MM.1S (cell line): ENCODE results near the gene KRTAP10-6.
"Not testable (repeated sequence)": the region's sequence is repeated elsewhere in the genome, so short reads cannot be mapped to it uniquely, and the experiment has no call there.

Experiments
- DNase-seq: peaks from one replicate; pipeline ENCODE4 v3.0.0-alpha.2; 2015
- H2AFZ ChIP-seq: fragments of 300-600 bp; sonication (generic); 2 replicates; pipeline ENCODE4 v1.6.0; 2016; ENCODE audit warnings: antibody characterized with exemption, low read length
- H3F3A ChIP-seq: fragments of 300-600 bp; sonication (generic); 2 replicates; pipeline ENCODE4 v1.6.1; 2016; ENCODE audit warnings: mild to moderate bottlenecking, antibody characterized with exemption, low read length, moderate library complexity, mixed read lengths; ENCODE audit not compliant: insufficient read depth
- H3K27ac ChIP-seq: fragments of 300-600 bp; sonication (generic); 2 replicates; pipeline ENCODE4 v1.5.1; 2016; ENCODE audit warnings: mild to moderate bottlenecking, low read length
- H3K27me3 ChIP-seq: fragments of 300-600 bp; sonication (generic); replicated peaks from 2 replicates; pipeline ENCODE4 v1.6.0; 2016; ENCODE audit warnings: low read length; ENCODE audit not compliant: insufficient read depth
- H3K36me3 ChIP-seq: fragments of 300-600 bp; sonication (generic); replicated peaks from 2 replicates; pipeline ENCODE4 v1.6.1; 2016; ENCODE audit warnings: mild to moderate bottlenecking, low read length, mixed read lengths; ENCODE audit not compliant: insufficient read depth
- H3K4me1 ChIP-seq: fragments of 300-600 bp; sonication (generic); 2 replicates; pipeline ENCODE4 v1.6.1; 2016; ENCODE audit warnings: low read length, mixed read lengths
- H3K4me2 ChIP-seq: fragments of 300-600 bp; sonication (generic); 2 replicates; pipeline ENCODE4 v1.6.0; 2016; ENCODE audit warnings: low read depth, low read length
- H3K4me3 ChIP-seq: fragments of 300-600 bp; sonication (generic); 2 replicates; pipeline ENCODE4 v1.5.1; 2016; ENCODE audit warnings: low read length, mixed read lengths
- H3K79me2 ChIP-seq: fragments of 300-600 bp; sonication (generic); 2 replicates; pipeline ENCODE4 v1.6.1; 2016; ENCODE audit warnings: mixed run types, low read length, mixed read lengths
- H3K9ac ChIP-seq: fragments of 300-600 bp; sonication (generic); 2 replicates; pipeline ENCODE4 v1.6.1; 2016; ENCODE audit warnings: low read length, mixed read lengths
- H3K9me2 ChIP-seq: fragments of 300-600 bp; sonication (generic); replicated peaks from 2 replicates; pipeline ENCODE4 v1.6.1; 2016; ENCODE audit warnings: mild to moderate bottlenecking, low read length, mixed read lengths; ENCODE audit not compliant: insufficient read depth
- H3K9me3 ChIP-seq: fragments of 300-600 bp; sonication (generic); replicated peaks from 2 replicates; pipeline ENCODE4 v1.6.1; 2016; ENCODE audit warnings: mild to moderate bottlenecking, low read length, mixed read lengths; ENCODE audit not compliant: insufficient read depth
- H4K20me1 ChIP-seq: fragments of 300-600 bp; sonication (generic); 2 replicates; pipeline ENCODE4 v1.6.1; 2016; ENCODE audit warnings: mild to moderate bottlenecking, low read length, moderate library complexity, mixed read lengths; ENCODE audit not compliant: insufficient read depth
- EZH2 ChIP-seq: fragments of 300-600 bp; sonication (generic); optimal IDR thresholded peaks from 2 replicates; pipeline ENCODE3; 2017; ENCODE audit warnings: low read depth, mild to moderate bottlenecking, antibody characterized with exemption, low read length, mixed read lengths
- EZH2phosphoT487 ChIP-seq: fragments of 300-600 bp; sonication (generic); IDR thresholded peaks from 2 replicates; pipeline ENCODE4 v1.6.1; 2018; ENCODE audit warnings: antibody characterized with exemption, low read length
- TF ChIP-seq, protein P1 (sequence below): fragments of 300-600 bp; sonication (generic); IDR thresholded peaks from 2 replicates; pipeline ENCODE4 v1.5.1; 2016; ENCODE audit warnings: antibody characterized with exemption, low read length, mixed read lengths

Gene KRTAP10-6

DNA sequence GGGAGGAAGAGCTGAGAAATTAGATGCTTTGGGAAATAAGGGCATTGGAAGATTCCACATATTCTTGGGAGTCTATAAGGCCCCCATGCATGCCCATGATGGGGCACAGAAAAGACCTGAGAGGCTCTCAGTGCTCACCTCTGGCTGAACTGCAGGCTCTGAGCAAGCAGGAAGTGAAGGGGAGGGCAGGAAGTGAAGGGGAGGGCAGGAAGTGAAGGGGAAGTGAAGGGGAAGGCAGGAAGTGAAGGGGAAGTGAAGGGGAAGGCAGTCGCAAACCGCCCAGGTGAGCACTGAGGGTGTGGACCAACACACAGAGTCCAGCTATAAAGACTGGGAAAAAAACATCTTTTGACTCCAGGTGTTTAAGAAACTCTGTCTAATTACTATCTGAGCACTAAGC is 38.1 kb upstream of the KRTAP10-6 start:
- no peaks in the 10 kb centered on the region for H3K9me3 ChIP-seq
- H4K20me1 ChIP-seq = no peaks in the 10 kb centered on the region
- no peaks in the 10 kb centered on the region for H3K9me2 ChIP-seq
- H3K79me2 ChIP-seq = no peaks in the 10 kb centered on the region
- H3K4me2 ChIP-seq = no peak overlapping the region
- TF ChIP-seq EZH2phosphoT487 (no peak), EZH2 (no peak)
- TF ChIP-seq, protein P1, sequence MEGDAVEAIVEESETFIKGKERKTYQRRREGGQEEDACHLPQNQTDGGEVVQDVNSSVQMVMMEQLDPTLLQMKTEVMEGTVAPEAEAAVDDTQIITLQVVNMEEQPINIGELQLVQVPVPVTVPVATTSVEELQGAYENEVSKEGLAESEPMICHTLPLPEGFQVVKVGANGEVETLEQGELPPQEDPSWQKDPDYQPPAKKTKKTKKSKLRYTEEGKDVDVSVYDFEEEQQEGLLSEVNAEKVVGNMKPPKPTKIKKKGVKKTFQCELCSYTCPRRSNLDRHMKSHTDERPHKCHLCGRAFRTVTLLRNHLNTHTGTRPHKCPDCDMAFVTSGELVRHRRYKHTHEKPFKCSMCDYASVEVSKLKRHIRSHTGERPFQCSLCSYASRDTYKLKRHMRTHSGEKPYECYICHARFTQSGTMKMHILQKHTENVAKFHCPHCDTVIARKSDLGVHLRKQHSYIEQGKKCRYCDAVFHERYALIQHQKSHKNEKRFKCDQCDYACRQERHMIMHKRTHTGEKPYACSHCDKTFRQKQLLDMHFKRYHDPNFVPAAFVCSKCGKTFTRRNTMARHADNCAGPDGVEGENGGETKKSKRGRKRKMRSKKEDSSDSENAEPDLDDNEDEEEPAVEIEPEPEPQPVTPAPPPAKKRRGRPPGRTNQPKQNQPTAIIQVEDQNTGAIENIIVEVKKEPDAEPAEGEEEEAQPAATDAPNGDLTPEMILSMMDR = no peak
- H3K27me3 ChIP-seq = peaks cover 67% of the 10 kb centered on the region
- H3K36me3 ChIP-seq = no peaks in the 10 kb centered on the region
- no peaks in the 10 kb centered on the region for H3K4me1 ChIP-seq
- H3F3A ChIP-seq = no peaks in the 10 kb centered on the region
- no peak overlapping the region for H3K27ac ChIP-seq
- H2AFZ ChIP-seq = no peak overlapping the region
- H3K4me3 ChIP-seq = no peak overlapping the region
- DNase-seq = no peak
- H3K9ac ChIP-seq = no peak overlapping the region

DNA sequence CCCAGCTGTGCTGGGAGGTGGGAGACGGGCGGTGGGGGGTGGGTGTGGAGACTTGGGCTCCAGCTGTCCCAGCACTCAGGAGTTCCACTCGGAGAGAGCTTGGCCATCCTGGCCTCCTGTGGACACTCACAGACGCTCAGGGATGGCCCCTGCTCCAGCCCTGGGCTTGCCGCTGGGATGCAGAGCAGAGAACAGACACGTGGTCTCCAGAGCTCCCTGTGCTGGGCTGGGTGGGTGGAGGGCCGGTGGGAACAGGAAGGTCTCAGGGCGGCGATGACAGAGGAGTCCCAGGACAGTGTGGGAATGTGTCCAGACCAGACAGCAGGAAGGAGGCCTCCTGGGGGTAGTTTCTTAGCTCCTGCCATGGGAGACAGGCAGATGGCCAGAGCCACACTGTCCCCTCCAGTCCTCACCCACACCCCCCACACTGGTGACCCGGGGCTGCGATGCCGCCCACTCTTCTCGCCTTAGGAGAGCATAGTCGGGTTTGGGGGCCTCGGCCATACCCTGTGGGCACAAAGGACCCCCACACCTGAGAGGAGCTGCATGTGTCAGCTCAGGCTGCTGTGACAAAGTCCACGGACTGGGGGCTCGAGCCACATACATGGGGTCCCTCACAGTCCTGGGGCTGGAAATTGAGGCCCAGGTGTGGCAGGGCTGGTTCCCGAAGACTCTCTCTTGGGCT is 36.5 kb upstream of the KRTAP10-6 start:
- TF ChIP-seq, protein P1 = no peak
- TF ChIP-seq EZH2phosphoT487 (no peak), EZH2 (no peak)
- no peak overlapping the region for H2AFZ ChIP-seq
- no peak for DNase-seq
- H3K79me2 ChIP-seq = no peaks in the 10 kb centered on the region
- H4K20me1 ChIP-seq = no peaks in the 10 kb centered on the region
- peaks cover 64% of the 10 kb centered on the region for H3K27me3 ChIP-seq
- no peaks in the 10 kb centered on the region for H3K4me1 ChIP-seq
- no peaks in the 10 kb centered on the region for H3K36me3 ChIP-seq
- no peaks in the 10 kb centered on the region for H3F3A ChIP-seq
- no peaks in the 10 kb centered on the region for H3K9me3 ChIP-seq
- H3K27ac ChIP-seq = no peak overlapping the region
- no peak overlapping the region for H3K4me3 ChIP-seq
- H3K4me2 ChIP-seq = no peak overlapping the region
- H3K9ac ChIP-seq = no peak overlapping the region
- H3K9me2 ChIP-seq = no peaks in the 10 kb centered on the region

DNA sequence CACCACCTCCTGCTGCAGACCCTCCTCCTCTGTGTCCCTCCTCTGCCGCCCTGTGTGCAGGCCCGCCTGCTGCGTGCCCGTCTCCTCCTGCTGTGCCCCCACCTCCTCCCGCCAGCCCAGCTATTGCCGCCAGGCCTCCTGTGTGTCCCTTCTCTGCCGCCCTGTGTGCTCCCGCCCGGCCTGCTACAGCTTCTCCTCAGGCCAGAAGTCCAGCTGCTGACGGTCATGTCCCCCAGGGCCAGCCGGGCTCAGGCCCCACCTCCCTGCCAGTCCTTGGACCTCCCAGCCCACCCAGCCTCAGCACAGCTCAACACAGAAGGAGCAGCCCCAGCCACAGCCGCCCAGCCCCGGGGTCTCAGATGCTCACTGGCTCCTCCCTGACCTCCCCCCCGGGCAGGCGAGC is 35.5 kb upstream of the KRTAP10-6 start:
- not testable (repeated sequence) for H3K9me3 ChIP-seq, H3K4me2 ChIP-seq
- H3K27me3 ChIP-seq = peaks cover 55% of the 10 kb centered on the region

DNA sequence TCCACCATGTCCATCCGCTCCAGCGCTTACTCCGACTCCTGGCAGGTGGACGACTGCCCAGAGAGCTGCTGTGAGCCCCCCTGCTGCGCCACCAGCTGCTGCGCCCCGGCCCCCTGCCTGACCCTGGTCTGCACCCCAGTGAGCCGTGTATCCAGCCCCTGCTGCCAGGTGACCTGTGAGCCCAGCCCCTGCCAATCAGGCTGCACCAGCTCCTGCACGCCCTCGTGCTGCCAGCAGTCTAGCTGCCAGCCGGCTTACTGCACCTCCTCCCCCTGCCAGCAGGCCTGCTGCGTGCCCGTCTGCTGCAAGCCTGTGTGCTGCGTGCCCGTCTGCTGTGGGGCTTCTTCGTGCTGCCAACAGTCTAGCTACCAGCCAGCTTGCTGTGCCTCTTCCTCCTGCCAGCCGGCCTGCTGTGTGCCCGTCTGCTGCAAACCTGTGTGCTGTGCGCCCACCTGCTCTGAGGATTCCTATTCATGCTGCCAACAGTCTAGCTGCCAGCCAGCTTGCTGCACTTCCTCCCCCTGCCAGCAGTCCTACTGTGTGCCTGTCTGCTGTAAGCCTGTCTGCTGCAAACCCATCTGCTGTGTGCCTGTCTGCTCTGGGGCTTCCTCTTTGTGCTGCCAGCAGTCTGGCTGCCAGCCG is 35.0 kb upstream of the KRTAP10-6 start:
- not testable (repeated sequence) for H4K20me1 ChIP-seq, H3K4me3 ChIP-seq, H3K4me2 ChIP-seq, H3K4me1 ChIP-seq, H3K36me3 ChIP-seq, H3K79me2 ChIP-seq, H3K9me2 ChIP-seq, H3K27ac ChIP-seq, H3F3A ChIP-seq, DNase-seq, H2AFZ ChIP-seq, H3K9ac ChIP-seq, H3K9me3 ChIP-seq
- H3K27me3 ChIP-seq = peaks cover 50% of the 10 kb centered on the region

More for the DNA sequence above, 35.5 kb upstream of the KRTAP10-6 start:
- H3K4me3 ChIP-seq, H3K9ac ChIP-seq, H4K20me1 ChIP-seq, H3F3A ChIP-seq, H3K36me3 ChIP-seq, H3K79me2 ChIP-seq, H2AFZ ChIP-seq, H3K9me2 ChIP-seq, DNase-seq, H3K4me1 ChIP-seq, H3K27ac ChIP-seq: not testable (repeated sequence)
